Activated CD4-positive, alpha-beta T cell treated with anti-CD3 and anti-CD28 coated beads, Interleukin-2, amount 10 ng/mL, durations not matched to agents 7 days and 5 days (primary cell): ENCODE measurements around the gene EFEMP2. TPM values are rescaled to one million over a fixed set of nuclear protein-coding genes. Genes with fewer than 3 reads are reported as not detected.
A peak's percentile ranks its signal among the peaks of the same experiment; 100 is the strongest.

Experiments
- CTCF ChIA-PET: fragments of 350-600 bp; sonication (Branson Sonifier 250); formaldehyde crosslinking; loops from one replicate; lab custom pipeline; 2021; ENCODE audit warnings: antibody characterized with exemption; lab: Charles Lee
- POLR2A ChIA-PET: fragments of 350-600 bp; sonication (Branson Sonifier 250); formaldehyde crosslinking; loops from one replicate; lab custom pipeline; 2021; ENCODE audit warnings: antibody characterized with exemption; lab: Charles Lee
- DNase-seq: peaks from one replicate; pipeline ENCODE4 v3.0.0-alpha.2; 2020
- H3K27ac Mint-ChIP-seq: one replicate; pipeline ENCODE4 v1.8.0; 2021; ENCODE audit warnings: mild to moderate bottlenecking, moderate library complexity, mixed read lengths
- H3K27me3 Mint-ChIP-seq: one replicate; pipeline ENCODE4 v1.8.0; 2021; ENCODE audit warnings: mixed read lengths
- H3K36me3 Mint-ChIP-seq: one replicate; pipeline ENCODE4 v1.8.0; 2021; ENCODE audit warnings: low read depth, mixed read lengths
- H3K4me1 Mint-ChIP-seq: one replicate; pipeline ENCODE4 v1.8.0; 2021; ENCODE audit warnings: mixed read lengths
- H3K4me3 Mint-ChIP-seq: one replicate; pipeline ENCODE4 v1.8.0; 2021; ENCODE audit warnings: mild to moderate bottlenecking, moderate library complexity, mixed read lengths
- H3K9me3 Mint-ChIP-seq: one replicate; pipeline ENCODE4 v1.8.0; 2021; ENCODE audit warnings: mixed read lengths
- total RNA-seq, 2 experiments: library from RNA; stranded (reverse); gene quantifications; one replicate each; pipeline ENCODE4 v1.2.3, GENCODE V29; 2021

Gene EFEMP2
- total RNA-seq, 2 experiments from 2014 or later: 9.0 to 9.7 TPM

GRCh38 chr11:65880844-65881421, 8.3 kb upstream of the EFEMP2 start:
- H3K36me3 Mint-ChIP-seq: peaks cover 22% of the 10 kb centered on the region
- peak overlapping the region; percentile 71 for H3K27ac Mint-ChIP-seq
- no peaks in the 10 kb centered on the region for H3K27me3 Mint-ChIP-seq
- DNase-seq: no peak
- no peak overlapping the region for H3K4me3 Mint-ChIP-seq
- H3K9me3 Mint-ChIP-seq: no peaks in the 10 kb centered on the region
- peaks cover 53% of the 10 kb centered on the region for H3K4me1 Mint-ChIP-seq
- CTCF ChIA-PET: interaction anchor here (0.6 to 25.8 kb wide), 5 partner anchors 7 to 173 kb away, joined by 3 to 590 read pairs (median 7); partner anchors contain the start of genes CCDC85B, CFL1, CTSW and EFEMP2
- POLR2A ChIA-PET: no interaction called here

DNA sequence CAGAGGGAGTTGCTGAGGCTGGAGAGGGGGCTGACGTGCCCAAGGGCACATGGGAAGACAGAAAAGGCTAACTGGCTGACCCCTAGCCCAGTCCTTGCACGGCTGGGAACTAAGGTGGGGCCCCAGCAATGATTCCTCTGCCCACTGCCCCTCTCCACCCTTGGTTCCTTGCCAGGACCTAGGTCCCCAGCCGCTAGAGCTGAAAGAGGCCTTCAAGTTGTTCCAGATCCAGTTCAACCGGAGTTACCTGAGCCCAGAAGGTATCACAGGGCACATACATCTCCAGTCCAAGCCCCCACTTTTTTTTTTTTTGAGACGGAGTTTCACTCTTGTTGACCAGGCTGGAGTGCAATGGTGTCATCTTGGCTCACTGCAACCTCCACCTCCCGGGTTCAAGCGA, 7.4 kb upstream of the EFEMP2 start:
- peaks cover 14% of the 10 kb centered on the region for H3K36me3 Mint-ChIP-seq
- no peak for DNase-seq
- peak overlapping the region; percentile 85 for H3K27ac Mint-ChIP-seq
- H3K27me3 Mint-ChIP-seq: no peaks in the 10 kb centered on the region
- H3K4me1 Mint-ChIP-seq: peaks cover 46% of the 10 kb centered on the region
- peak overlapping the region; percentile 54 for H3K4me3 Mint-ChIP-seq
- CTCF ChIA-PET: interaction anchor here (0.6 to 25.8 kb wide), 3 partner anchors 8 to 31 kb away, joined by 3 to 590 read pairs (median 590); partner anchors contain the start of genes CCDC85B, CFL1, CTSW and EFEMP2
- H3K9me3 Mint-ChIP-seq: no peaks in the 10 kb centered on the region
- POLR2A ChIA-PET: interaction anchor here (1.2 kb wide), 1 partner anchor 105 kb away, joined by 3 read pairs; no protein-coding TSS in a partner anchor

DNA sequence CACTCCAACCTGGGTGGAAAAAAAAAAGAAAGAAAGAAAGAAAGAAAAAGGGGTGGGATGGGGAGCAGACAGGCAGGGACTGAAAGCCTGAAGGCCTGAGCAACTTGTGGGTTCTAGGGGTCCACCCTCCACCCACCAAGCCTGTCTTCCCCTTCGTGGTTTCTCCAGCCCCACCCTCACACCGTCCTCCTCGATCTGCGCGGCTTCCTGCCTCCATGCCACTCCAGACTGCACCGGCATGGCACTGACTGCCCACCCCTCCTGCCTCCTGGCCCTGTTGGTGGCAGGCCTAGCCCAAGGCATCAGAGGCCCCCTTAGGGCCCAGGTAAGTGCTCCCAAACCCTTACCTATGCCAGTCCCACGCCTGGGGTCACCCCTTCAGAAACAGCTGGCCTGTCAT, 7.0 kb upstream of the EFEMP2 start, which contains the start of gene CTSW:
CTSW (plus strand) TSS at position 221 of the 400 bp plus-strand sequence; CDS start at position 239, 18 bp downstream.
- peak within 1 kb of the TSS; percentile 54 for H3K4me3 Mint-ChIP-seq
- peaks cover 42% of the 10 kb centered on the region for H3K4me1 Mint-ChIP-seq

GRCh38 chr11:65873318-65874156, 937 bp upstream of the EFEMP2 start:
- DNase-seq: peak; percentile 95
- peak overlapping the region; percentile 81 for H3K4me3 Mint-ChIP-seq
- ChIA-PET POLR2A (no interaction called here), CTCF (interaction anchor here (0.6 to 25.8 kb wide), 8 partner anchors 8 to 365 kb away, joined by 3 to 590 read pairs (median 4); partner anchors contain the start of genes CCDC85B, CTSW, FIBP and KAT5)
- H3K36me3 Mint-ChIP-seq: no peaks in the 10 kb centered on the region
- H3K4me1 Mint-ChIP-seq: peaks cover 40% of the 10 kb centered on the region
- H3K27me3 Mint-ChIP-seq: no peaks in the 10 kb centered on the region
- no peaks in the 10 kb centered on the region for H3K9me3 Mint-ChIP-seq
- peak overlapping the region; percentile 89 for H3K27ac Mint-ChIP-seq

More for the DNA sequence above, 7.0 kb upstream of the EFEMP2 start, which contains the start of gene CTSW:
- H3K27me3 Mint-ChIP-seq: no peaks in the 10 kb centered on the region
- CTCF ChIA-PET: interaction anchor here (0.6 to 25.8 kb wide), 4 partner anchors 8 to 84 kb away, joined by 3 to 590 read pairs (median 296); partner anchors contain the start of genes CCDC85B, CFL1, CTSW and EFEMP2
- DNase-seq: peak; percentile 33
- H3K36me3 Mint-ChIP-seq: peaks cover 11% of the 10 kb centered on the region
- POLR2A ChIA-PET: interaction anchor here (1.2 kb wide), 1 partner anchor 105 kb away, joined by 3 read pairs; no protein-coding TSS in a partner anchor
- no peaks in the 10 kb centered on the region for H3K9me3 Mint-ChIP-seq
- H3K27ac Mint-ChIP-seq: peak within 1 kb of the TSS; percentile 85

GRCh38 chr11:65871811-65872548, 620 bp downstream of the EFEMP2 start:
- CTCF ChIA-PET: interaction anchor here (0.8 to 25.8 kb wide), 6 partner anchors 12 to 197 kb away, joined by 3 to 590 read pairs (median 5); partner anchors contain the start of genes CCDC85B, CFL1, CTSW and FIBP
- POLR2A ChIA-PET: interaction anchor here (1.1 kb wide), 1 partner anchor 19 kb away, joined by 3 read pairs; the partner anchor contains the start of gene CCDC85B
- peak overlapping the region; percentile 32 for H3K4me3 Mint-ChIP-seq

GRCh38 chr11:65870706-65871681, 1.6 kb downstream of the EFEMP2 start:
- Mint-ChIP-seq H3K4me3 (peak overlapping the region; percentile 13), H3K36me3 (peaks cover 8% of the 10 kb centered on the region), H3K27me3 (no peaks in the 10 kb centered on the region), H3K9me3 (no peaks in the 10 kb centered on the region), H3K27ac (peak overlapping the region; percentile 38), H3K4me1 (peaks cover 36% of the 10 kb centered on the region)
- POLR2A ChIA-PET: interaction anchor here (1.1 kb wide), 1 partner anchor 20 kb away, joined by 3 read pairs; the partner anchor contains the start of gene CCDC85B
- no peak for DNase-seq
- CTCF ChIA-PET: interaction anchor here (0.8 to 25.8 kb wide), 9 partner anchors 11 to 198 kb away, joined by 3 to 590 read pairs (median 4); partner anchors contain the start of genes CCDC85B, CFL1, CTSW and FIBP

More at GRCh38 chr11:65871811-65872548, 620 bp downstream of the EFEMP2 start:
- DNase-seq: no peak
- Mint-ChIP-seq H3K27me3 (no peaks in the 10 kb centered on the region), H3K36me3 (peaks cover 7% of the 10 kb centered on the region), H3K4me1 (peaks cover 36% of the 10 kb centered on the region), H3K27ac (peak overlapping the region; percentile 31), H3K9me3 (no peaks in the 10 kb centered on the region)

- no peak for DNase-seq
- CTCF ChIA-PET: interaction anchor here (0.6 to 25.8 kb wide), 6 partner anchors 10 to 159 kb away, joined by 3 to 590 read pairs (median 6); partner anchors contain the start of genes CCDC85B, CFL1, CTSW and FIBP
- Mint-ChIP-seq H3K27me3 (no peaks in the 10 kb centered on the region), H3K4me1 (peaks cover 36% of the 10 kb centered on the region), H3K36me3 (peaks cover 11% of the 10 kb centered on the region), H3K9me3 (no peaks in the 10 kb centered on the region), H3K27ac (peak overlapping the region; percentile 38), H3K4me3 (no peak overlapping the region)
- POLR2A ChIA-PET: no interaction called here
These were observed 2.3 kb downstream of the EFEMP2 start for GRCh38 chr11:65870307-65870658.

DNA sequence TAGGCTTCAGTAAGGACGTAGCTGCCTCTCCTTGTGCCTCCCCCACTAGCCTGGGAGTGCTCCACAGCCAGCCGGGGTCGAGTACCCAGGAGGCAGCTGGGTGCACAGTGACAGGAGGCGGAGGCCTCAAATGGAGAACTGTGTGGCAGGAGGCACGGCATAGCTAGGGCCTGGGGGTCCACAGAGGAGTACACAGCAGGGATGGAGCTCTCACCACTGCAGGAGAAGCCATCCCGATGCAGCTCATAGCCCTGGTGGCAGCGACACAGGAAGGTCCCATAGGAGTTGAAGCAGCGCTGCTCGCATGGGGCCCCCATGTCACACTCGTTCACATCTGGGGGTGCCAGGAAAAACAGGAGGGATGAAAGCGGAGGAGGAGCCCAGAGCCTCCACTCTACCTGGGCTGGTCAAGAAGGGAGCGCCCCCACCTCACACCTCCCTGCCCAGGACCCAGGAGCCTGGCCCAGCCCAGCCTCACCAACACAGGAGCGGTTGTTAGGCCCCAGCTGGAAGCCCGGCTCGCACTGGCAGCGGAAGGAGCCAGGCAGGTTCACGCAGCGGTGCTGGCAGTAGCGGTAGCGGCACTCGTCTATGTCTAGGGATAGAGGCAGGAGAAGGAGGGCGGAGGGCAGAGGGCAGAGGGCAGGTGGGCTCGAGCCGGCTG, 2.8 kb downstream of the EFEMP2 start:
- Mint-ChIP-seq H3K36me3 (peaks cover 15% of the 10 kb centered on the region), H3K4me3 (no peak overlapping the region), H3K9me3 (no peaks in the 10 kb centered on the region), H3K4me1 (peaks cover 36% of the 10 kb centered on the region), H3K27ac (peak overlapping the region; percentile 22), H3K27me3 (no peaks in the 10 kb centered on the region)
- DNase-seq: no peak
- ChIA-PET CTCF (interaction anchor here (0.6 to 25.8 kb wide), 6 partner anchors 9 to 119 kb away, joined by 3 to 590 read pairs (median 6); partner anchors contain the start of genes CCDC85B, CFL1, CTSW and FIBP), POLR2A (interaction anchor here (1.1 kb wide), 1 partner anchor 10 kb away, joined by 3 read pairs; the partner anchor contains the start of gene MUS81)

DNA sequence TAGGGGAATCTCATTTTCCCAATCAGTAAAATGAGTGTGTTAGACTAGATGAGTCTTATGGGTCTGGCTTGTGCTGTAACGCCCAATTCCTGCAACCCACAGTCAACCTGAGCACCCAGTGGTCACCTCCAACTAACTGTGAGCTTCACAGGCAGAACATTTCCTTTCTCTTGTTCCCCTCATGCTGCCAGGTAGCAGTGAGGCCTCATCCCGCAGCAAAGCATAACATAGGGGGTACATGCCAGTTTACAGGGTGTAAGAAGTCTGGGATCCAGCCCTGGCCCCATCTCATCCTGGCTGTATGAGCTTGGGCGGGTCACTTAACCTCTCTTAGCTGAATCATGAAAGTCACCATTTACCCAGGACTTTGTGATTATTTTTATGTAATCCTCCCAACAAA, 3.7 kb downstream of the EFEMP2 start:
- Mint-ChIP-seq H3K4me3 (no peak overlapping the region), H3K27me3 (no peaks in the 10 kb centered on the region), H3K27ac (peak overlapping the region; percentile 66), H3K4me1 (peaks cover 35% of the 10 kb centered on the region), H3K36me3 (peaks cover 20% of the 10 kb centered on the region), H3K9me3 (no peaks in the 10 kb centered on the region)
- ChIA-PET POLR2A (interaction anchor here (1.1 kb wide), 1 partner anchor 9 kb away, joined by 3 read pairs; the partner anchor contains the start of gene MUS81), CTCF (interaction anchor here (1.6 to 25.8 kb wide), 4 partner anchors 9 to 157 kb away, joined by 5 to 590 read pairs (median 46); partner anchors contain the start of genes CCDC85B, CFL1, CTSW and FIBP)
- DNase-seq: no peak

GRCh38 chr11:65868076-65868667, 4.4 kb downstream of the EFEMP2 start:
- H3K27me3 Mint-ChIP-seq: no peaks in the 10 kb centered on the region
- no peak overlapping the region for H3K27ac Mint-ChIP-seq
- H3K4me3 Mint-ChIP-seq: no peak overlapping the region
- ChIA-PET POLR2A (no interaction called here), CTCF (interaction anchor here (1.6 to 25.8 kb wide), 4 partner anchors 8 to 157 kb away, joined by 5 to 590 read pairs (median 46); partner anchors contain the start of genes CCDC85B, CFL1, CTSW and FIBP)
- peaks cover 30% of the 10 kb centered on the region for H3K4me1 Mint-ChIP-seq
- DNase-seq: no peak
- no peaks in the 10 kb centered on the region for H3K9me3 Mint-ChIP-seq
- peaks cover 25% of the 10 kb centered on the region for H3K36me3 Mint-ChIP-seq
